Measurements from ENCODE around the gene ASIC4.
A peak's percentile ranks its signal among the peaks of the same experiment; 100 is the strongest.

The ASIC4 gene

GRCh38 chr2:219498280-219499057 lies 15.8 kb upstream of the ASIC4 start, which contains the start of gene GMPPA:
Gene GMPPA (plus strand): TSS chr2:219498891. CDS start chr2:219499976, 1,085 bp downstream.
- peak; percentile 99 for DNase-seq

DNA sequence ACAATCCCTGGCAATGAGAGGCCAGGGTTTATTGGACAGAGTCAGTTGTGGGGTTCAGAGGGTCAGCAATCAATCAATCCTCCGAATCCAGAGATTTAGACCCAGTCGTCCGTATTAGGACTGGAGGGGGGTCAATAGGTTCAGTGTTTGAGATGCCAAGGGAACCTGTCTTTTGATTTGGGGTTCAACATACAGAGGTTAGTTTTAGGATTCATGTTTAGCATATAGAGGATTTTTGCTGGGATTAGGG lies 15.3 kb upstream of the ASIC4 start:
- no peak for DNase-seq

DNA sequence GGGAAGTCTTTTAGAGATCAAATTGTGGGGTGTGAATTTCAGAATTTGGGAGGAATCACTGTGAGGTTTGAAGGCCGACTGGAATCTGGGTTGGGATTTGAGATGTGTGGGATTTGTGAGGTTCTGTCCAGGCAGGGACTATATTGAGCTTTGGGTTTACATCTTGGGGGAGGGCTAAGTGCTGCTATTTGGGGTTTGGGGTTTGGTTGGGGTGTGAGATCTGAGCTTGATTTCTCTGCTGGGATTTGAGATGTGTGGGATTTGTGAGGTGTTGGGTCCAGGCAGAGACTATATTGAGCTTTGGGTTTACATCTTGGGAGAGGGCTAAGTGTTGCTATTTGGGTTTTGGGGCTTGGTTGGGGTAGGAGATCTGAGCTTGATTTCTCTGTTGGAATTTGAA lies 14.7 kb upstream of the ASIC4 start:
- no peak for DNase-seq

DNA sequence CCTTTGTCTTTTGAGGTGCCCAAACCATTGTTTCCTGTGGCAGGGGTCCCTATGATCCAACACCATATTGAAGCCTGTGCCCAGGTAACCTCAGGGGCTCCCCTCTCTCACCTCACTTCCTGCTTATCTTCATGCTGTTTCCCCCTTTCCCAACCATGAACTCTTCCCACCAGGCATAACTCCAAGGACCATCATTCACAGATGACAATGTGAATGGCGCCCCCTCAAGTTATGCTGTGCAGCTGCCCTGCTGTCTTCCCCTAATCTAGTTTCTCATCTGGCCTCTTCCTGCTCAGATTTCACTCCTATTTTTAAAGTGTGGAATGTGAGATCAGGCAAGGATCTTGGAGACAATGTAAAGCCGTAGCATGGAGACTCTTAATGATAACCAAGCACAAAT lies 14.1 kb upstream of the ASIC4 start:
- DNase-seq = peak; percentile 60

DNA sequence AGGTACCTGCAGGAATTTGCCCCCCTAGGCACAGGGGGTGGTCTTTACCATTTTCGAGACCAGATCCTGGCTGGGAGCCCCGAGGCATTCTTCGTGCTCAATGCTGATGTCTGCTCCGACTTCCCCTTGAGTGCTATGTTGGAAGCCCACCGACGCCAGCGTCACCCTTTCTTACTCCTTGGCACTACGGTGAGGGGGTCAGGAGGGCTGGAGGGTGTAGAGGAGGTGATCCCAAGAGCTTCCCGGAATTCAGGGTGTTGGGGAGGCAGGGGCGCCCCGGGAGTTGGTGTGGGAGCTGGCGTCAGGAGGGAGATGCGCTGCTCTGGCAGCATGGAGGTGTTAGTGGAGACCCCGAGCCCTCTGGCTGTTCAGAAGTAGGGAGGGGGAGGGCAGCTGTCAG lies 12.4 kb upstream of the ASIC4 start:
- no peak for DNase-seq

DNA sequence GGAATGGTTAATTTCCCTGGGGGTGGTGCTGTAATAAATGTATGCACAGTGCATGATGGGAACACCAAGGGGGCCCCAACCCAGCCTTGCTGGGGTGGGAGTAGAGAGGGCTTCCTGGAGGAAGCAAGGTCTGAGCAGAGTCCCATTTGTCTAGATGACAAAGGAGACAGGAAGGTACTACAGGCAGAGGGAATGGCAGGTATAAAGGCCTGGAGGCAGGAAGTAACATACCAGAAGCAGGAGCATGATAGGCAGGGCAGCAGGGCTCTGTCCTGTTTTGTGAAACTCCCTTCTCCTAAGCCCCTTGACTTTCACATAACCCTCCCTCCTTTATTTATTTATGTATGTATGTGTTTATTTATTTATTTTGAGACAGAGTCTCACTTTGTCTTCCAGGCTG lies 11.7 kb upstream of the ASIC4 start:
- no peak for DNase-seq

DNA sequence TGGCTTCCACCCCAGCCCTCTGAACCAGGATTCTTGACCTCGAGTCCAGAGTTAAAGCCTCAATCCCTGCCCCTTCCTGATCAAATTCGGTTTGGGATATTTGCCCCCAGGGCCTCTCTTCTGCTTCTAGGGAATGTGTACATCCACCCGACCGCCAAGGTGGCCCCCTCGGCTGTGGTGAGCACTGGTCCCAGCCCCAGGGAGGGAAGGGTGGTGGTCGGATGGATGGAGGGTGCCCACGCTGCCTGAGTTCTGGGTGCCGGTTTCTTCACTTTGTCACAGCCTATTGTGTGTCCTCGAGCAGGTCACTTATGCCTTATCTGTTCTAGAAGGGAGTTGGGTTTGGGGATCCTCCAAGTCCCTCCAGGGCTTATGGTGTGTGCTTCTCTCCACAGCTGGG lies 8.7 kb upstream of the ASIC4 start:
- no peak for DNase-seq

- DNase-seq = no peak
Observed at GRCh38 chr2:219506153-219506801, 8.0 kb upstream of the ASIC4 start.

DNA sequence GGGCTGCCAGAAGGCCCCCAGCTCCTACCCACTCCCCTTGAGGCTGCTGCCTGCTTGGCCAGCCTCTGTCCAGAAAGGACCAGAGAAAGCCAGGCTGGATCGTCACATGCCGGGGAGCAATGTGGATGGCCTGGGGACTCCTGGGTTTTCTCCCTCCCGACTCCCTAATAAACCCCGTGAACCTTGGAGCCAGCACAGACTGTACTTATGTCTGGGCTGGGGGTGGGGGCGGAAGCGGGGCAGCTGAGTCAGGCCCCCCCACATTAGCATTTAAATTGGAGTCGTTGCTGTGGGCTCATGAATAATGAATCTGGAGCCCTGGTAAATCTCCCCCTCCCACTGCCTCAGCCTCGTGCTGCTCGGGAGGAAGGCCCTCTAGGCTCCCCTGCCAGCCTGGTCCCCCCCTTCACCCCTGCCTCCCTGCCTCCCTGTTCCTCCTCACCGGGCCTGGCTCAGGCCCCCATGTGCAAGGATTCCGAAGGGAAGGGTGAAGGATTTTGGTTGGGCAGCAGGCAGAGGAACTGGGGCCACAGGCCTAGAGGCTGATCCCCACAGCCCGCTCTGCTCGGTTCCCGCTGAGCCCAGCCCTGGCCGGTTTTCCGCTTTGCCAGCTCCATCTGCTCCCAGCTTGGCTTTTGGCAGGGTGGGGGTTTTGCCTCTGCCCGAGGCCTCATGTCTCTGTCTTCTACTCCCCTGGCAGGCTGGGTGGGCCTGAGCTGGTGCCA lies 7.3 kb upstream of the ASIC4 start:
- no peak for DNase-seq

DNA sequence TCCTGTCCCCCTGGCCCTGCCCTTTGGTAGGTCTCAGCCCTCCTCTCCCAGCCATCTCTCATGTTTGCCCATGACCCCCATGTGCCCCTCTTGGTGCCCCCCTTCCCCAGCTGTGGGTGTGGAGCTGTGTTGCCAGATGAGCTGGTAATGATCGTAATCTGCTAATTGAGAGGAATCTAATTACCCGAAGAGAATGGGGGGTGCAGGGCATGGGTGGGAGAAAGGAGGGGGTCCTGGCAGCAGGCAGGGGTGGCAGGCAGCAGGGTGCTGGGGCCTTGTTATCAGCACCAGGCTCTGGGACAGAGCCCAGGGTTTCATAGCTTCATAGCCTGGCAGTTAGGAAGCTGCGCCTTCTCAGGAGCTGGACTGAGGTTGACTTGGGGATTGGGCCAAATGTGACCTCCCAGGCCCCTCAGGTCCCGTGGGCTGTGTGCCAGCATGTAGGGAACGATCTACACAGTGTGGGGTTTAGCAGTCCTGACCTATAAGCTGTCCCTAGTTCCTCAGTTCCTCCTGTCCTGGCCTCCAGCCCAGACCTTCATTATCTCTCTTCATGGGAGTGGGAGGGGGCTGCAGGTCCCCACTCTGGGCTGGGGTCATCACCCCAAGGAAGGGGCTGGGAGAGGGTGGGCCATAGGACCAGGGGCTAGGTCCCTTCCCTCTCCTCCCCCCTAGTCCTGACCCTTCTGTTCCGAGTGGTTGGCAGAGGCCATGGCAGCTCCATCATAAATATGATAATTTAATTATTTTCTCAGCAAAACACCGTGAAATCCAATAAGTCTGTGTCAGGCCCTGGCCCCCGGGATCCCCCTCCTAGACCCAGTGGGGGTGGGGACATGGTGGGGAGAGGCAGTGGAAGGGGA lies 6.5 kb upstream of the ASIC4 start:
- no peak for DNase-seq

DNA sequence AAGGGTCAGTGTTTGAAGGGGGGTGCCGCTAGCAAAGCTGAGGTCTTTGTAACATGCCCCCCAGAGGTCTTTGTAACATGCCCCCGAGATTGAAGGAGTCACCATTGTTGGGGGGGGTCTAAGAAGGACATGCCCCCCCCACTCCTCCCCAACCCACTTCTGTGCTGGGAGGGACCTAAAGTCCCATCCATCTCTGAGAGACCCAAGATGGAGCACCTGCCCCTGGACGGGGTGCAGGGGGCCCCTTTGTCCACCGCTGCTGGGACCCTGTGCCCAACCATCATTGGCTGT lies 5.9 kb upstream of the ASIC4 start:
- no peak for DNase-seq

GRCh38 chr2:219508971-219509779 lies 5.1 kb upstream of the ASIC4 start:
- DNase-seq = no peak

GRCh38 chr2:219509780-219510511 lies 4.3 kb upstream of the ASIC4 start:
- DNase-seq = peak; percentile 47

DNA sequence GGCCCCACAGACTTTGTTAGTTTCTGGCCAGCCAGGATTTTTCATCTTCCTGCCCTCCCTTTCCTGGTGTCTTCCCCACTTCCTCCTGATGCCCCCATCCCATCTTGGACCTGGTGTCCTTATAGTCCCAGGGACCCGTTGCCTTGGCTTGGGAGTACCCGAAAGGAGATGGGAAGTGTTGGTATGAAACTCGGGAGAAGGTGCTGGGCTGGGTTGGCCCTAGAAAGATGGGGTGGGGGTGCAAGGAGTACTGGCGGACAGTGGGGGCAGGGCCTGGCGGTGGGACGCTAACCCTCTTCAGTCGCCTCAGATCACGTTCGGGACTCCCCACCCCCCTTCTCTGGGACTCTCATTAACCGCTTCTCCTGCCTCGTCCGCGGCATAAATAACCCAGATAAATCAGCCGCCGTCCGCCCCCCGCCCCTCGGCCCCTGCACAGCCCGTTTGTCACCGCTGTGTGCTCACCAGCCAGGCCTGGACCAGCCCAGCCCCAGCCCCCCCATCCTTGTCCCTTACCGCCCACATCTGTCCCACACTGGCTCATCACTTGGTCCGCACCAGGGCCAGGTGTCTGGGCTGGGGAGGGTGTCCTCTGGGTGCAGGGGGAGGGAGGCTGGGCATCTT lies 3.7 kb upstream of the ASIC4 start:
- DNase-seq = no peak

DNA sequence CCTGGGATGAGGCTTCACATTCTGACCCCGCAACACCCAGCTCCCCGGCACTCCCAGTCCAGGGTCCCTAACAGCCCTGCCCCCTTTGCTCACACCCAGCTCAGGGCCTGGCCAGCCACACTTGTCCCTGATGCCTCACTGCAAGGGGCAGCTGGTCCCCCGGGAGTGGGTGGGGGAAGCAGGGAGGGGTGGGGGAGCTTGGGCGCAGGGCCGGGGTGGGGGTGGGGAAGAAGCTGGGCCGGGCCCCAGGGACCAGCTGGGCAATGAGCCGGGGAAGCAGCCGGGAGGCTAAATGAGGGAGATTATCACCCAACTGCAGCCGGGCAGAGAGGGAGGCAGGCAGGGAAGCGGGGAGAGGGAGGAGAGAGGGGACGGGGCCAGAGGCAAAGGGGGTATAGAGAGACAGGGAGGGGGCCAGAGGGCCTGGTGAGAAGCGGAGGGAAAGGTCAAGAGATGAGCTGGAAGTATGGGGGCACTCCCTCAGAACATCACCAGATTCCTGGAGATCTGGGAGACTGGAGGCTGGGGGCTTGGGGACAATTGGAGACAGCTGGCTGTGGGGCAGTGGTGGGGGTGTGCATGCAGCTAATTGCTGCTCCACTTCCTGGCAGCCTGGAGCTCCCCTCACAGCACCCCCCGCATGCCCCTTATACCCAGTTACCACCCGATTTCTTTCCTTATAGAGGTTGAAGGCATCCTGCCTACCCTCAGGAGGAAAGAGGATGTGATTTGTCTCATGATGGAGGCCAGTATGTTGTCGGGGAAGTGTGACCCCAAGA lies 2.5 kb upstream of the ASIC4 start:
- no peak for DNase-seq

GRCh38 chr2:219512524-219513216 lies 1.6 kb upstream of the ASIC4 start:
- DNase-seq = no peak

DNA sequence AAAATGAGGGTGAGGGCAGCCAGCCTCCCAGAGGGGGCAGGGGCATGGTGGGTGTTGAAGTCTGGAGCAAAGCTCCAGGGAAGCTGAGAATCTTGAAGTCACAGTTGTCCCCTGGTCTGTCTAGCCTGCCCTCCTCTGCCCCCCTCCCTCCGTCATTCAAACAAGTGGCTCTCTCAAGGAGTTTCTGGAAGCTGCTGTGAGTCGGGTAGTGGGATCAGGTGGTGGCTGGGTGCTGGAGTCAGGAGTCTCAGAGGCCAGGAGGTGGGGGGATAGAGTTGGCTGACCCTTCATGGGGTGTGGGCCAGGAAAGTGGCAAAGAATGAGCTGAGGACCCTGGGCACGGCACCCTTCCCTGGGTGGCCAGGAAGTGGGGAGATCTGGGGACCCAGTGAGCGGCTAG lies 495 bp upstream of the ASIC4 start:
- DNase-seq = no peak

DNA sequence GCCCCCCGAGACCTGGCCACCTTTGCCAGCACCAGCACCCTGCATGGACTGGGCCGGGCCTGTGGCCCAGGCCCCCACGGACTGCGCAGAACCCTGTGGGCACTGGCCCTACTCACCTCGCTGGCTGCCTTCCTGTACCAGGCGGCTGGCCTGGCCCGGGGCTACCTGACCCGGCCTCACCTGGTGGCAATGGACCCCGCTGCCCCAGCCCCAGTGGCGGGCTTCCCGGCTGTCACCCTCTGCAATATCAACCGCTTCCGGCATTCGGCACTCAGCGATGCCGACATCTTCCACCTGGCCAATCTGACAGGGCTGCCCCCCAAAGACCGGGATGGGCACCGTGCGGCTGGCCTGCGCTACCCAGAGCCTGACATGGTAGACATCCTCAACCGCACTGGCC lies 554 bp downstream of the ASIC4 start:
- no peak for DNase-seq

- no peak for DNase-seq
Observed at GRCh38 chr2:219515874-219516629, 1.8 kb downstream of the ASIC4 start.

Data from fibroblast of skin of back (primary cell).